VCaP (cell line): ENCODE results near the gene EPHB2.

Experiments
- H3K27ac ChIP-seq: fragments of 450-650 bp; 2 replicates; pipeline ENCODE4 v1.5.1; 2017
- CTCF ChIP-seq: fragments of 450-650 bp; conservative IDR thresholded peaks from 2 replicates; pipeline ENCODE4 v1.5.1; 2017; ENCODE audit warnings: mild to moderate bottlenecking, moderate library complexity

Gene EPHB2

GRCh38 chr1:22825486-22826189, 115.0 kb downstream of the EPHB2 start:
- H3K27ac ChIP-seq, result peak overlapping the region; percentile 96
- TF ChIP-seq CTCF, result no peak

GRCh38 chr1:22826604-22827580, 116.3 kb downstream of the EPHB2 start:
- TF ChIP-seq CTCF, result no peak
- H3K27ac ChIP-seq, result peak overlapping the region; percentile 96

- peak overlapping the region; percentile 96 for H3K27ac ChIP-seq
- TF ChIP-seq CTCF, result no peak
These were observed 117.2 kb downstream of the EPHB2 start for GRCh38 chr1:22827666-22828483.

GRCh38 chr1:22828484-22829308, 118.1 kb downstream of the EPHB2 start:
- no peak for TF ChIP-seq CTCF
- H3K27ac ChIP-seq, result peak overlapping the region; percentile 96

GRCh38 chr1:22829309-22829989, 118.8 kb downstream of the EPHB2 start:
- no peak overlapping the region; the same call in 1 of the 2 replicates for H3K27ac ChIP-seq

More at GRCh38 chr1:22829309-22829989, 118.8 kb downstream of the EPHB2 start:
- no peak for TF ChIP-seq CTCF
